ENCODE data around the gene ACHE.
A peak's percentile ranks its signal among the peaks of the same experiment; 100 is the strongest.

Gene ACHE

DNA sequence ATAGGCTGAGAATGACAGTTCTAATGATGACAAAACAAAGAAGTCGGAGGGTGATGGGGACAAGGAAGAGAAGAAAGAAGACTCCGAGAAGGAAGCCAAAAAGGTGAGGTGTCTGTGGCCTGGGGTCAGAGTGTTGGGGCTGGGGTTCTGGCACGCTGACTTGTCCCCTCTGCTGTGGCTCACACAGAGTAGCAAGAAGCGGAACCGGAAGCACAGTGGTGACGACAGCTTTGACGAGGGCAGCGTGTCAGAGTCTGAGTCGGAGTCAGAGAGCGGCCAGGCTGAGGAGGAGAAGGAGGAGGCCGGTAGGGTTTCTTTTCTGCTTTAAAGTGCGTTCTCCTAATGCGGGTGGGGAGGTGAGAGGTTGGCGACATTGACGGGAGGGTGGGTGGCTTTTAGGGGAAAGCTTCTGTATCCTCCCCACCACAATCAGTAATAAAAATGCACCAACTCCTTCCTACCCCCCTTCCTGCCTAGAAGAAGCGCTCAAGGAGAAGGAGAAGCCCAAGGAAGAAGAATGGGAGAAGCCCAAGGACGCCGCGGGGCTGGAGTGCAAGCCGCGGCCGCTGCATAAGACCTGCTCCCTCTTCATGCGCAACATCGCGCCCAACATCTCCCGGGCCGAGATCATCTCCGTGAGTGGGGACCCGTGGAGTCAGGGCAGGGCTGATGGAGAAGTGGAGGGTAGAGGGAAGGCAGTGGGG lies 10.8 kb downstream of the ACHE start:
- no peak for DNase-seq (ENCODE audit: low spot score)

DNA sequence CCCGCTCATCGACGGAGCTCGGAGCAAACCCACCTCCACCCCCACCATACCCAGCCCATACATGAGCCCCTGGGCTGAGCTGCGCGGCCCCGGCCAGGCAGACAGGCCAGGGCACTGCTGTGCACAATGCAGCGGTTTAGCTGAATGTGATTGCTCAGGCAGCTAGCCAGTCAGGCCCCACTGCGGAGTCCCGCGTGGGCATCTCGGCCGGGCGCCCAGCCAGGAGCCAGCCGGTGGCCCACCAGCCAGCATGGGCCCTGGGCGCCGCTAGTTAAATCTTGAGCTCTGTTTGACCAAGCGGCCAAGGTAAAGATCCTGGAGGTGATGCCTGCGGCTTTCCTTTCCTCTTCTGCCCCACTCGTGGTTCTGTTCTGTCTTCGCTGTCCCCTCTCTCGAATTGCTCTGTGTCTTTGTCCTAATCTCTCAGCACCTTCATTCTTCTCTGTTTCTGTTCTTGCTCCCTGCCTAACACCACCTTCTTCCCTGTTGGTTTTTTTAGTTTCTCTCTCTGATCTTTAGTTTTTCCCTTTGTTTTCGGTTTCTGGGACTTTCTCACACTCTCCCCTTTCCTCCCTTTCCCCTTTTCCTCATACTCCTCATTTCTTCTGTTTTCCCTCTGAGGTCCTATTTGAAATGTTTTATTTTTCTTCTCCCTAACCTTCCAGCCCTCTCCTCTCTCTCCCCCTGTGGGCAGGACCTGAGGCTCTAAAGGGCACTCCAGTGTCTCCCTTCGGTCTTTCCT lies 12.7 kb downstream of the ACHE start:
- no peak for DNase-seq (ENCODE audit: low spot score)

DNA sequence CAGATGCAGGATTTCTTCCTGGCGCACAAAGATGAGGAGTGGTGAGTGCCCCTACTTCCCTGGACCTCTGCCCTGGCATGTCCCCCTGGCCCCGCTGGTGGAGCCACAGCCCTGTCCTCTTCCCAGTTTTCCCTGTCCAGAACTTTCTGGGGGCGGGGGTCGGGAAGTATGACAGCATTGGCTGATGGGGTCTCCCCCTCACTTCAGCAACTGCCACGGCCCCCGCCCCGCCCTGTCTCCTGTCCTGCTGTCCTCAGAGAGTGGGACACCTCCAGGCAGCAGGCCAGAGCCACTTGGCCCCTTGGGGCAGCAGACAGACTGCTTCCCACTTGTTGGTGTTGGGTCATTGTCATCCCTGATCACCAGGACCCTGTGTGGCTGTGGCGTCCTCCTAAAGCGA lies 13.5 kb downstream of the ACHE start:
- no peak for DNase-seq (ENCODE audit: low spot score)

GRCh38 chr7:100881136-100881535 lies 14.6 kb downstream of the ACHE start:
- DNase-seq (ENCODE audit: low spot score), result no peak

DNA sequence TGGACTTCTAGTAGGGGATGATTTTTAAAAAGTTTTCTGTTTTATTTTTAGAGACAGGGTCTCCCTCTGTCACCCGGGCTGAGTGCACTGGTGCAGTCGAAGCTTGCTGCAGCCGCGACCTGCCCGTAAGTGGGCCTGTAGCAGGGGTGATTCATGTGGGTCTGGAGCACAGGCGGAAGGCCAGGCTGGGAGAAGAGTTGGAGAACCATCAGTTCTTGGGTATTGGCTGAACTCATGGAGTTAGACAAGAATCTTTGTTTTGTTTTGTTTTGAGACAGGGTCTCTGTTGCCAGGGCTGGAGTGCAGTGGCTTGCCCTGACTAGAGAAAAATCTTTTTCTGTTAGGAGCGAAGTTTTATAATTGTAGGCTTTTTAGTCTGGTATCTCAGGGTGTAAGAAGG lies 15.0 kb downstream of the ACHE start:
- no peak for DNase-seq (ENCODE audit: low spot score)

- DNase-seq (ENCODE audit: low spot score), result no peak
These were observed 15.9 kb downstream of the ACHE start for GRCh38 chr7:100879685-100880261.

GRCh38 chr7:100878685-100879084 lies 17.0 kb downstream of the ACHE start:
- DNase-seq (ENCODE audit: low spot score), result no peak

DNA sequence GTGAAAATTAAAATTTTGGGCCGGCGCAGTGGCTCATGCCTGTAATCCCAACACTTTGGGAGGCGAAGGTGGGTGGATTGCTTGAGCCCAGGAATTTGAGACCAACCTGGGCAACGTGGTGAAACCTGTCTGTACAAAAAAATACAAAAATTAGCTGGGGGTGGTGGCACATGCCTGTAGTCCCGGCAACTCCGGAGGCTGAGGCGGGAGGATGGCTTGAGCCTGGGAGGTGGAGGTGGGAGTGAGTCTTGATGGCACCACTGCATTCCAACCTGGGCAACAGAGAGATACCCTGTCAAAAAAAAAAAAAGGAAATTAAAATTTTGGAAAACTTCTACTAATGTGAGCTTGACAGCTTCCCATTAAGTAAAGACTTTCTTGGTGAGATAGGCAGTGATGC lies 17.7 kb downstream of the ACHE start:
- DNase-seq (ENCODE audit: low spot score), result no peak

DNA sequence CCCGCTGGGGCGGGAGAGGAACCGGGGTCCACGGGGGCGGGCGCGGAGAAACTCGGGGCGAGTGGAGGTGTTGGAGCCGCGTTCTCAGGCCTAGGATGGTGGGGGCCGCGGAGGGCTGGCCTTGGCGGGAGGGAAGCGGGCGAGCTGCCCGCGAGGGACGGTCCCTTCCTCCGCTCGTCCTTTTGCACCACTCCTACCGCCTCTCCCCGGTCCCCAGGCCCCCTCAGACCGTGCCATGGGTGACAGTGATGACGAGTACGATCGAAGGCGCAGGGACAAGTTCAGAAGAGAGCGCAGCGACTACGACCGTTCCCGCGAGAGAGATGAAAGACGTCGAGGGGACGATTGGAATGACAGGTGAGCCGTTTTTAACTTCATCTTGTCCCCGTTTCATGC lies 20.3 kb downstream of the ACHE start:
- DNase-seq (ENCODE audit: low spot score), result no peak

GRCh38 chr7:100874577-100875355 lies 20.9 kb downstream of the ACHE start, which contains the start of gene SRRT:
TSS of gene SRRT (plus strand) at chr7:100875103. CDS start at chr7:100875591, 488 bp downstream.
- peak; percentile 97 for DNase-seq (ENCODE audit: low spot score)

- DNase-seq (ENCODE audit: low spot score), result no peak
These were observed 21.4 kb downstream of the ACHE start for GRCh38 chr7:100874300-100874576.

- DNase-seq (ENCODE audit: low spot score), result no peak
These were observed 21.9 kb downstream of the ACHE start for GRCh38 chr7:100873599-100874299.

- no peak for DNase-seq (ENCODE audit: low spot score)
These were observed 27.8 kb downstream of the ACHE start for GRCh38 chr7:100867776-100868485.

DNA sequence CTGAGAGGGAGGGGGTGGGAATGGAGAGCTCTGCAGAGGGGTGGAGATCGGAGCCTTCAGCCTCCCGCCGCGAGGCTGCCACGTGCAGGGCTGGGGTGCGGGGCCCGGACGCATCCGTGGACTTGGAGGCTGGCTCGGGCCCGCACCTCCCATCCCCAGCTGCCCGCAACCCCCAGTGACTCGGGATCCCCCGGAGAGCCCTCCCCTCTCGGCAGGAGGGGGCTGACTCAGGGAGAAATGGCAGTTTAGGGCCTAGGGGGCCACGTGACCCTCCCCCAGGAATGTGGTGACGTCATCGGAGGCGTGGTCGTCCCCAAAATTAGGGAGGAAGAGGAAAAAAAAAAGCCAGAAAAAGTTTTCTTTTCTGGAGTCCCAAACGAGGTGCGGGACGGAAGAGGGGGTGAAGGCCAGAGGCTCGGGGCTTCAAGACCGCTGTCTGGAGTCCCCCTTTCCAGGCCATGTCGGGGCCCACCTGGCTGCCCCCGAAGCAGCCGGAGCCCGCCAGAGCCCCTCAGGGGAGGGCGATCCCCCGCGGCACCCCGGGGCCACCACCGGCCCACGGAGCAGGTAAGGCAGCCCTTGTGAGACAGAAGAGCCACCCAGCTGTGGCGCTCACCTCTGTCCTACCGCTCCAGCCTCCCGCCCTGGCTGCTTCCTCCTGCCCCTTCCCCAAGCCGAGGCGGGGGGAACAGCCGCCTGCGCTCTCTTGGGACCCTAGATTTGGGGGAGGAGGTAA lies 28.5 kb downstream of the ACHE start, which contains the start of gene TRIP6:
Gene TRIP6 (plus strand): TSS at position 348 of the 736 bp plus-strand sequence. CDS start 111 bp downstream, at position 459.
- DNase-seq (ENCODE audit: low spot score), result no peak

GRCh38 chr7:100866729-100867039 lies 29.0 kb downstream of the ACHE start:
- no peak for DNase-seq (ENCODE audit: low spot score)

- no peak for DNase-seq (ENCODE audit: low spot score)
These were observed 29.6 kb downstream of the ACHE start for GRCh38 chr7:100865938-100866728.

DNA sequence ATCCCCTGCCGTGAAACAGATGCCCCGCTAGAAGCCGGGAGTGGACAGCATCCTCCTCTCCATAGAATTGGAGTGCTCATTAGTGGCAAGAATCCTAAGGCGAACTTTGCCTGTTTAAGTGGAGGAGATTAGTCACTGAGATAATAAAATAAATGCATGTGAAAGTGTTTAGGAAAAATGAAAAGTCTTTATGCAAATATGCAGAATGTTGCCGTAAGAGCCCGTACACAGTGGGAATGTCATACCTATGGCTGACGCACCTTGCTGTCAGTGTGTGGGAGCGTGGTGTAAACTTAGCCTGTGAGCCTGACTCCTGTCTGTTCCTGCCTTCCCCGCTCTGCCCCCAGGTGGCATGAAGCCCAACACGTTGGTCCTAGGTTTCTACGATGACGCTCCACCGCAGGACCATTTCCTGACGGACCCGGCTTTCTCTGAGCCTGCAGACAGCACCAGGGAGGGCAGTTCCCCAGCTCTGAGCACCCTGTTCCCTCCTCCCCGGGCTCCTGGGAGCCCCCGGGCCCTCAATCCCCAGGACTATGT lies 30.2 kb downstream of the ACHE start:
- DNase-seq (ENCODE audit: low spot score), result no peak

- no peak for DNase-seq (ENCODE audit: low spot score)
These were observed 31.3 kb downstream of the ACHE start for GRCh38 chr7:100864263-100864845.

GRCh38 chr7:100863406-100863950 lies 32.2 kb downstream of the ACHE start:
- no peak for DNase-seq (ENCODE audit: low spot score)

Data from kidney capillary endothelial cell (primary cell).